SJCRH30 (cell line): ENCODE measurements around the gene MRPS15. TPM values are rescaled to one million over a fixed set of nuclear protein-coding genes. Genes with fewer than 3 reads are reported as not detected.

Experiments used
- DNase-seq, 2 experiments: peaks; one replicate each; pipeline ENCODE4 v3.0.0-alpha.2; 2015 to 2020
- H3K27ac ChIP-seq: fragments of 250-450 bp; sonication (Bioruptor Pico); 2 replicates; pipeline ENCODE4 v1.5.1; 2020; ENCODE audit warnings: mild to moderate bottlenecking, moderate library complexity
- H3K27me3 ChIP-seq: fragments of 250-450 bp; sonication (Bioruptor Pico); 2 replicates; pipeline ENCODE4 v1.5.1; 2020; ENCODE audit warnings: mild to moderate bottlenecking, moderate library complexity
- H3K36me3 ChIP-seq: fragments of 250-450 bp; sonication (Bioruptor Pico); 2 replicates; pipeline ENCODE4 v1.5.1; 2020; ENCODE audit warnings: mild to moderate bottlenecking, moderate library complexity
- H3K4me1 ChIP-seq: fragments of 250-450 bp; sonication (Bioruptor Pico); 2 replicates; pipeline ENCODE4 v1.5.1; 2020; ENCODE audit warnings: mild to moderate bottlenecking, moderate library complexity
- H3K4me3 ChIP-seq: fragments of 250-450 bp; sonication (Bioruptor Pico); 2 replicates; pipeline ENCODE4 v1.5.1; 2020; ENCODE audit warnings: mild to moderate bottlenecking, moderate library complexity
- H3K9me3 ChIP-seq: fragments of 250-450 bp; sonication (Bioruptor Pico); replicated peaks from 2 replicates; pipeline ENCODE4 v1.5.1; 2020; ENCODE audit warnings: mild to moderate bottlenecking, moderate library complexity
- total RNA-seq: library from RNA; depleted of rRNA; stranded (reverse); fragments of >200 nt; shearing (Covaris generic); gene quantifications from 2 replicates; pipeline ENCODE4 v1.2.3, GENCODE V29; 2014

MRPS15 gene
- total RNA-seq, 1 experiment from 2014 or later: 140 TPM

DNA sequence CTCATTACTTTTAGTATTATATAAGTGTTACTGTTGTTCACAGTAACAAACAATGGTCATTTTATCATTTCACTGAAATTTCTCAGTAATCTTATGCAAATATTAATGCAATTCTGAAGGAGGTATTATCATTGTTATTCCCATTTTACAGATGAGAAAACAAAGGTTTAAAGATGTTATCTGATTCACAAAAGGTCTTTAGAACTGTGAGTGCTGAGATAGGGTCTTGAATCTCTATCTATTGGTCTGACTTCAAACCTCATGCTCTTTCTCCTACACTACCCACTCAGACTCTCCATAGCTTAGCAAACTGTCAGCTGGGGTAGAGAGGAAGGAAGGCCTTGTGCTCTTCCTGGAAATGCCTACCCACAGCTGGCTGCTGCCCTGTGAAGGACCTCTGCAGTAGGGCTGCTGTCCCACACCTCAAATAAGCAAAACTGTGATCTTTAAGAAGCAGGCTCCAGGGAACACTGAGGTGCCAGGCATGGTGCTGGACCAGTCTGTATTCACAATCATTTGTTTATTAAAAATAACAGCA lies 7.7 kb downstream of the MRPS15 start:
- H3K36me3 ChIP-seq: peaks cover 44% of the 10 kb centered on the region
- no peaks in the 10 kb centered on the region for H3K4me1 ChIP-seq
- no peaks in the 10 kb centered on the region for H3K9me3 ChIP-seq
- no peak overlapping the region for H3K27ac ChIP-seq
- no peaks in the 10 kb centered on the region for H3K27me3 ChIP-seq
- H3K4me3 ChIP-seq: no peak overlapping the region
- no peak for DNase-seq

DNA sequence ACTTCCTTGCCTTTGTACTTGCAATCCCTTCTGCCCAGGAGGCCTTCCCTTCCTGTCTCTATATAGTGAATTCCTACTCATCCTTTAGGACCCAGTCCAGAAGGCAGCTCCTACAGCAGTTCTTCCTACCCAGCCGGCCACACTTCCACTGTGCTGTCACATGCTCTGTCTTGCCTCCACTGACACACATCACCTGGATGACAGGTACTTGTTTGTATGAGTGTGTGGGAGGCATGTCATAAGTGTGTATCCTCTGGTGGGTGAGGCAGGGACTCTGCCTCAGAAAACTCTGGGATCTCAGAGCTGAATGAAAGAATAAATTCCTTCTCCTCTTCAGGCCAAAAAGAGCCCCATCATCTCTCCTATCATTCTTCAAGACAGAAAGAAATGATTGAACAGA lies 8.8 kb downstream of the MRPS15 start:
- Histone ChIP-seq H3K27ac (no peak overlapping the region), H3K4me3 (no peak overlapping the region), H3K36me3 (peaks cover 36% of the 10 kb centered on the region), H3K9me3 (no peaks in the 10 kb centered on the region), H3K4me1 (no peaks in the 10 kb centered on the region), H3K27me3 (no peaks in the 10 kb centered on the region)
- no peak for DNase-seq

DNA sequence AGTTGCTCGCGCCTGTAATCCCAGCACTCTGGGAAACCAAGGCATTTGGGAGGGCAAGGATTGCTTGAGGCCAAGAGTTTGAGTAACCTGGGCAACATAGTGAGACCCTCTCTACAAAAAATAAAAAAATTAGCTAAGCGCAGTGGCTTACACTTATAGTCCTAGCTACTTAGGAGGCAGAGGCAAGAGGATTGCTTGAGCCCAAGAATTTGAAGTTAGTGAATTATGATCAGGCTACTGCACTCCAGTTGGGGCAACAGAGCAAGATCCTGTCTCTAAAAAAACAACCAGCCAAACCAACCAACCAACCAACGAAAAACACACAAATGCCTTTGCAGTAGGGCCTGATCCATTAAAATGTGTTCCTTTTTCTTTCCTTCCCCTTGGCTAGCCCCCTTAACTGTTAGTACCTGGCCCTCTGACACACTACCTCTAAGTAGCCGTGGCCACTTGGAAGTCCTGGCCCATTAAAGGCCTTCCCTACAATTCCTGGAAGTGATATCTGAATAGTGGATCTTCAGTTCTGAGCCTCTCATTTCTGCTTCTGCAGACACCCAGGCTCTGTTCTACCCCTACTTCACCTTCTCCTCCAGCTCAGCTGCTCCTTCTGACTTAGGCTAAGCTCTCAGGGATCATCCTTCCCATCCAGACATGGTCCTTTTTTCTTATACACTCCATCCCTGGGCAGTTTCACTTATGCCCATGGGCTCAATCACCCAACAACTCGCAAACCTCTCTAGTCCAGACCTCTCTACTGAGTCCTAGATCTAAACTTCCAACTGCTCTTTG lies 10.4 kb downstream of the MRPS15 start:
- no peaks in the 10 kb centered on the region for H3K9me3 ChIP-seq
- DNase-seq: no peak
- no peak overlapping the region for H3K27ac ChIP-seq
- H3K27me3 ChIP-seq: no peaks in the 10 kb centered on the region
- peaks cover 32% of the 10 kb centered on the region for H3K36me3 ChIP-seq
- H3K4me3 ChIP-seq: no peak overlapping the region
- no peaks in the 10 kb centered on the region for H3K4me1 ChIP-seq

DNA sequence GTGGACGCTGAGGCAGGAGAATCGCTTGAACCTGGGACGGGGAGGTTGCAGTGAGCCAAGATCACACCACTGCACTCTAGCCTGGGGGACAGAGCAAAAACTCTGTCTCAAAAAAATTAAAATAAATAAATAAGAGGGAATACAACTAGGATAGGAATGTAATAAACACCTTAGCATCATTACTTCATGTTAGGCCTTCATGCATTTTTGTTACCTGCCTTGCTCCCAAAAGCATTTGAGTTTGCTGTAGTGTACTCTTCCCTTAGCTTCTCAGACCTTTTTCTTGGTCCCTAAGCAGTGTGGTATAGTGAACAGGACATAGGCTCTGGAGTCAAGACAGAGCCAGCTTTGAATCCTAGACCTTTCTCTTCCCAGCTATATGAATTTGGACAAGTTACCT lies 11.1 kb downstream of the MRPS15 start:
- DNase-seq: no peak
- Histone ChIP-seq H3K27ac (no peak overlapping the region), H3K9me3 (no peaks in the 10 kb centered on the region), H3K36me3 (peaks cover 32% of the 10 kb centered on the region), H3K27me3 (no peaks in the 10 kb centered on the region), H3K4me1 (no peaks in the 10 kb centered on the region), H3K4me3 (no peak overlapping the region)

DNA sequence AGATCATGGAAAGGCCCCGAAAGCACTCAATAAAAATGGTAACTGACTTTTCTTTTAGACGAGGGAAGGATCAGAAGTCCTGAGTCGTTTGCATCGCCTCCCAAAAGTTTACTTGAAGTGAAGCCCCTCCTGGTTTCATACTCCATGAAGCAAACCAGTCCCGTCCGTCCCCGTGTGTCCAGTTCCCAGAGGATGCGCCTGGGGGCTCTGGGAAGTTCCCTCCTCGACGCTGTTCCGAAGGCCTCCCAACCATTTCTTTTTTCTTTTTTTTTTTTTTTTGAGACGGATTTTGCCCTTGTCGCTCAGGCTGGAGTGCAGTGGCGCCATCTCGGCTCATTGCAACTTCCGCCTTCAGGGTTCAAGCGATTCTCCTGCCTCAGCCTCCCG lies 13.3 kb downstream of the MRPS15 start:
- peaks cover 16% of the 10 kb centered on the region for H3K36me3 ChIP-seq
- no peaks in the 10 kb centered on the region for H3K9me3 ChIP-seq
- peak overlapping the region; percentile 65 for H3K27ac ChIP-seq
- no peak for DNase-seq
- no peaks in the 10 kb centered on the region for H3K27me3 ChIP-seq
- H3K4me1 ChIP-seq: no peaks in the 10 kb centered on the region
- H3K4me3 ChIP-seq: peak overlapping the region; percentile 73

DNA sequence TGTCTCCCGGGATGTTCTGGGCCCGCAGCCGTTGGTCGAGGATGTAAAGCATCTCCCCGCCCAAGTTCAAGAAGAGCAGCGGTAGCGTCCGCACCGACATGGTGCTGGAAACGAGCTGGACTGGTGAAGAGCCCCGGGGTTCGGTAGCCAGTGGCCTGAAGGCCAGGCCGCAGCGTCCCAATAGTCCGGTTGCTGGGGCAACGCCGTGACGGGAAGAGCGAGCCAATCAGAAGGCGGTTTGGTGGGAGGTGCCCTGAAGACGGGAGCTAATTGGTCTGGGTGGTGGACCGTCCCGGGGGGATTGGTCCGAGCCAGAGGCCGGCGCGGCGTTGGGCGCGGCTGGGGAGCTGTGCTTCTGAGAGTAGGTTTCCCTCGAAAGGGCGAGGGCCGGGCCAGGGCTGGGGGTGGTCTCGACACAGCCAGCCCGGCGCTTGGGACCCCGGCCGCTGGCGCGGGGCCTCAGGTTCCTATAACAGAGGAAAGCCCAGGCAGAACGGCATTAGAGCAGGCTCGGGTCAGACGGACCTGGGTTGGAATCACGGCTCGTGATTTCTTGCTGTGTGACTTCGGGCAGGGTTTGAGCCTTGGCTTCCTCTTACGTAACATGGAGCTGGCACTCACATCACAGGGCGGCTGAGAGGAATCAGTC lies 13.8 kb downstream of the MRPS15 start, which contains the start of gene OSCP1:
Gene OSCP1, minus strand, starts transcription at position 182 of the 649 bp plus-strand sequence. Its CDS starts 82 bp downstream, at position 100.
- no peaks in the 10 kb centered on the region for H3K4me1 ChIP-seq
- H3K27me3 ChIP-seq: no peaks in the 10 kb centered on the region
- H3K27ac ChIP-seq: peak within 1 kb of the TSS; percentile 65
- H3K36me3 ChIP-seq: peaks cover 11% of the 10 kb centered on the region
- H3K9me3 ChIP-seq: no peaks in the 10 kb centered on the region
- DNase-seq: peak; percentile 96 to 98
- peak within 1 kb of the TSS; percentile 73 for H3K4me3 ChIP-seq

DNA sequence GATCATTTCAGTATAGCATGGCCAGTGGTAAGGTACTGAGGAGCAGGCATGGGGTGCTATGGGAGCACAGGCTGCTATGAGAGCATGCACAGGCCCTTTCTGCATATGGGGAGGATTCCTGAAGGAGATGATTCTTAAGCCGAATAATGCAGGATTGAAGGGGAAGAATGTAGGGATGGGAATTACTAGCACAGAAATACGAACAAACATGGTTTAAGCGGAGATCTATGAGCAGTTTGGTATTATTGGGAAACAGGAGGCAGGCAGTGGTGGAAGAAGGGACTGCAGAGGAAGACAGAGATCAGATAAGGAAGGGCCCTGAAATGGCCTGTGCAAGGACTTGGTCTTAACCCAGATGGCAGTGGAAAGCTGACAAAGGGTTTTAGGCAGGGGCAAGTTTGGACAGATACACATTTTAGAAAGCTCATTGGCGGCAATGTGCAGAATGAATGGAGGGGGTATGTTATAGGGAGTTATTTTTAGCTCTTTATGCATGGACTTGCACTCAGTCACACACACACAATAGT lies 15.6 kb downstream of the MRPS15 start:
- Histone ChIP-seq H3K27ac (no peak overlapping the region), H3K4me1 (no peaks in the 10 kb centered on the region; the same call in 1 of the 2 replicates), H3K9me3 (no peaks in the 10 kb centered on the region), H3K4me3 (no peak overlapping the region), H3K36me3 (no peaks in the 10 kb centered on the region), H3K27me3 (no peaks in the 10 kb centered on the region)
- DNase-seq: no peak

DNA sequence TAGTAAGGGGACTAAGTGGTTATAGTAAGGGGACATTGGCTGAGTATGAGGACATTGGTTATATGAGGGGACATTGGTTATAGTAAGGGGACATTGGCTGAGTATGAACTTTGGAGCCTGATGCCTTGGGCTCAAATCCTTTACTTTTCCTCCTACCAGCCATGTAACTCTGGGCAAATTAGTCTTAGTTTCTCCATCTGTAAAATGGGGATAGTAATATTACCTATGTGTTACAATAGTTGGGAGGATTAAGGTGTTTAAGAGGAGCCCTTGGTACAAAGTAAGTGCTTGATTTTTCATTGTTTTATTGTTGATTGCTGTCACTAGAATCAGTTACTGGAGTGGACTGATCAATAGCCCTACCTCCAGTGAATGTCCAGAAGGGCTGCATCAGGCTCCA lies 16.7 kb downstream of the MRPS15 start:
- no peak for DNase-seq
- no peaks in the 10 kb centered on the region; the same call in 1 of the 2 replicates for H3K4me1 ChIP-seq
- H3K27me3 ChIP-seq: no peaks in the 10 kb centered on the region
- no peaks in the 10 kb centered on the region for H3K36me3 ChIP-seq
- no peak overlapping the region for H3K27ac ChIP-seq
- no peak overlapping the region for H3K4me3 ChIP-seq
- no peaks in the 10 kb centered on the region for H3K9me3 ChIP-seq

DNA sequence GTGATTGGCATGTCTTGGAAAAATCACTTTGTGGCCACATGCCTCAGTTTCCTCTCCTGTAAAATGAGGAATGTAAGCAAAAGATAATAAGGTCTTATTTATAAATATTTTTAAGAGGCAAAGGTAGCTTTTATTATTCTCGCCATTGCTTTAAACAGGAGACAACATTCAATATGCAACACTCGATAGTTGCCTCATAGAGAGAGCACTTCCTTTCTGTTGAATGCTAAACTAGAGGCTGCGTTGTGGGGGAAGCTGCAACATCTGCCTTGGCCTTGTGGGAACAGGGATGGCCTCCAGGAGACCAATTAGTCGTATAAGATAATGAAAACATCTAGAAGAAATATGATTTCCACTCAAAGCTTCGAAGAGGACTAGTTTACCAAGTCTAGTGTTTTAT lies 17.4 kb downstream of the MRPS15 start:
- Histone ChIP-seq H3K9me3 (no peaks in the 10 kb centered on the region), H3K36me3 (no peaks in the 10 kb centered on the region), H3K4me3 (no peak overlapping the region), H3K27ac (no peak overlapping the region), H3K4me1 (no peaks in the 10 kb centered on the region; the same call in 1 of the 2 replicates), H3K27me3 (no peaks in the 10 kb centered on the region)
- DNase-seq: no peak

DNA sequence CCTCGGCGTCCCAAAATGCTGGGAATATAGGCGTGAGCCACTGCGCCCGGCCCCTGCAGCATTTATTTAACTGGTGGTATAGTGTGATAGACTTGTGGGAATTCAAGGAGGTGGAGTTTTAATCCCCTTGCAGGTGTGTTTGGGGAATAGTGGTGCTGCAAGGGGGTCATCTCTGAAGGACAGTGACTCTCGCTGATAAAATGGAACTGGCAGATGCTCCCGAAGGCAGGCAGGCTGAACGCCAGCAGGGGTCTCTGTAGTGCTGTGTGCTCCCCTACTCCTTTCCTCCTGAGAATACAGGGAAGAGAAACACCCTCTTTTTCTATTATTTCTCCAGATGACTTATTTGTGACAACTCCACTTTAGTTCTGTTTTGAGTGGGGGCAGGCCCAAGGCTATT lies 17.9 kb downstream of the MRPS15 start:
- DNase-seq: peak; percentile 24 to 42
- Histone ChIP-seq H3K4me3 (no peak overlapping the region), H3K4me1 (no peaks in the 10 kb centered on the region; the same call in 1 of the 2 replicates), H3K9me3 (no peaks in the 10 kb centered on the region), H3K36me3 (no peaks in the 10 kb centered on the region), H3K27me3 (no peaks in the 10 kb centered on the region), H3K27ac (no peak overlapping the region)

DNA sequence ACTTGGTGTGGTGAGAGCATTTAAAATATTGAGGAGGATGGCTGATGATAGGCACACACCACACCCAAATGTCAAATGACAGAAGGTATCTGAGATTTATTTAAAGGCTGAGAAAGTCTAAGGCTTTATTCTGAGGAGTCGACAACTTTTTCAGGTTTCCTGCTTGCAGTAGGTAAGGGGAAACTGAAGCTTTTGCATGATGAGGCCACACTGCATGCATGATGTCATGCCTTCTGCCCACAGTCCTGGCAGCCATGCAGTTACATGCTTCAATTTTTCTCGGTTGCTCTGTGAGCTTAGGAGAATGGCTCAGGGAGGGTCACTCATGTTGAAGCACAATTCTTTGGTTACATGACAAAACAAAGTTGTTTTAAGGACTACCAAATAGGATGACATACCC lies 20.9 kb downstream of the MRPS15 start:
- Histone ChIP-seq H3K36me3 (peaks cover 2% of the 10 kb centered on the region; the same call in 1 of the 2 replicates), H3K4me3 (no peak overlapping the region), H3K4me1 (no peaks in the 10 kb centered on the region; the same call in 1 of the 2 replicates), H3K9me3 (no peaks in the 10 kb centered on the region), H3K27me3 (no peaks in the 10 kb centered on the region), H3K27ac (no peak overlapping the region)
- no peak for DNase-seq

DNA sequence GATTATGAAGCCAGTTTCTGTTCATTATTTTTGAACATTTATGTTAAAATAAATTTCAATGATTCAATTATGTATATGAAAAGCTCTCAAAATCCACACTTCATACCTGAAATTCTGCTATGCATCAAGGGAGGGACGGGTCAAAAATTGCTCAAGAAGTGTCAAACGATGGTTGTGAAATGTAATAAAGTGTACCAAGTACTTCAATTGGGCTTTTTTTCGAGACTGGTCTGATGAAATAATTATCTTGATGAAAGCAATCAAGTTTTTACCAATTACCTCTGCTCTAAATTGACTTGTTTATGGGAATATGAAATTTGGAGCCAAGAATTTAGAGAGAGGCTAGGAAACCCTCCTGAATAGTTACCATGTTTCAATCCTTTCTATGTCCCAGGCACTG lies 21.8 kb downstream of the MRPS15 start:
- H3K9me3 ChIP-seq: no peaks in the 10 kb centered on the region
- DNase-seq: no peak

DNA sequence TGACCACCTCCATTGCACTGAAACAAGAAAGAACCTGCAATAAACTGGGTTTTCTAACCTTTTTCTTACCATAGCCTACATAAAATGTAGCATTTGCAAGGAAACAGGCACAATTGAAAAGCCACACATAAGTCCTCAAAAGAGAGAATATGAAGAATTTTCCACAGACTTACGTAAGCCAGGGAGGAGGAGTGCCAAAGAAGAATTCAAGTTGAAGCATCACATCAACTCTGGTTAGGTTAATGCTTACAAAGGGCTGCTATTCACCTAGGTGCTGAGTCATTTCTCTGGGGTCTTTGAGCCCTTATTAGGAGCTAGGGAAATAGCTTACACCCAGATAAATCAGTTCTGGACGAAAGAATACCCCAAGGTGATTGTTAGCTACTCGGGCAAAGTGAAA lies 23.5 kb downstream of the MRPS15 start:
- Histone ChIP-seq H3K4me1 (no peaks in the 10 kb centered on the region; the same call in 1 of the 2 replicates), H3K27me3 (no peaks in the 10 kb centered on the region), H3K4me3 (no peak overlapping the region), H3K27ac (no peak overlapping the region), H3K9me3 (no peaks in the 10 kb centered on the region), H3K36me3 (peaks cover 2% of the 10 kb centered on the region; the same call in 1 of the 2 replicates)
- DNase-seq: no peak

More for the DNA sequence above, 21.8 kb downstream of the MRPS15 start:
- H3K27ac ChIP-seq: no peak overlapping the region
- no peak overlapping the region for H3K4me3 ChIP-seq
- H3K27me3 ChIP-seq: no peaks in the 10 kb centered on the region
- no peaks in the 10 kb centered on the region; the same call in 1 of the 2 replicates for H3K4me1 ChIP-seq
- H3K36me3 ChIP-seq: peaks cover 2% of the 10 kb centered on the region; the same call in 1 of the 2 replicates

DNA sequence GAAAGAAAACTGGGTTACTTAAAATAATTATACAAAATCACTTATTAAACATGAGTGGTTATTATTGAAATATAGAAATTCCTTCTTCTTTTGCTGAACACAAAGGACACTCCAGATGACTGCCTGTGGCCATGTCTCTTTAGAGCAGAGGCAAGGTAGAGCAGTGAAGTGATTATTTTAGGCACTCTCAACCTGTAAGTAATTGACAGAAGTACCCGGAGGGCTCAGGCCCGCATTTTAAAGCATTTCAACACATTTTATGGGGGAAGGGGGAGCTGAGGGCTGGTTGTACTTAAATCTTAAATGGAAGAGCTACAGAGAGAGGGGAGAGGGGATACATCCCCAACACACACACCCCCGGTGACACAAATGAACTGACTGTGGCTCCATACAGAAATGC lies 24.1 kb downstream of the MRPS15 start:
- no peaks in the 10 kb centered on the region; the same call in 1 of the 2 replicates for H3K4me1 ChIP-seq
- H3K4me3 ChIP-seq: no peak overlapping the region
- no peak overlapping the region for H3K27ac ChIP-seq
- no peaks in the 10 kb centered on the region for H3K9me3 ChIP-seq
- DNase-seq: no peak
- peaks cover 2% of the 10 kb centered on the region; the same call in 1 of the 2 replicates for H3K36me3 ChIP-seq
- no peaks in the 10 kb centered on the region for H3K27me3 ChIP-seq

DNA sequence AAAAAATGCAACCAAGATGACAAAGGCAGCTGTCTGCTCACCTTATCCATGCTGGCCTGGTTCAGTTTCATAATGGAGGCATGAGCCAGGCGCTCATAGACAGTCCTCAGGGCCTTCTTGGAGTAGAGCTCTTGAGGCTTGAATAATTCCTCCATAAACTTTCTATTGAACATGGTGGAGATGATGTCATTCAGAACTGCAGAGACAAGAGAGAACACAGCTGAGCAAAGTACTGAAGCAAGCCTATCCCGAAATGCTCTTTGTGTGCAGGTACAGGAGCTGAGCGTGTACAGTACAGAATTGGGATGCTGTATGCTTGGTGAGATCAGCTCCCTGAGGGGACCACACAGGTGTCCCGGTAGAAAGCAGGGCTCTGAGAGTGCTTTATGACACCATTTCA lies 25.5 kb downstream of the MRPS15 start:
- no peak for DNase-seq
- no peaks in the 10 kb centered on the region for H3K4me1 ChIP-seq
- H3K27me3 ChIP-seq: no peaks in the 10 kb centered on the region
- peaks cover 2% of the 10 kb centered on the region; the same call in 1 of the 2 replicates for H3K36me3 ChIP-seq
- H3K27ac ChIP-seq: no peak overlapping the region
- no peaks in the 10 kb centered on the region for H3K9me3 ChIP-seq
- H3K4me3 ChIP-seq: no peak overlapping the region
